ENCODE measurements around the gene DGUOK.

GRCh38 chr2:73947412-73948018 lies 20.8 kb downstream of the DGUOK start:
- TF ChIP-seq, protein P1, sequence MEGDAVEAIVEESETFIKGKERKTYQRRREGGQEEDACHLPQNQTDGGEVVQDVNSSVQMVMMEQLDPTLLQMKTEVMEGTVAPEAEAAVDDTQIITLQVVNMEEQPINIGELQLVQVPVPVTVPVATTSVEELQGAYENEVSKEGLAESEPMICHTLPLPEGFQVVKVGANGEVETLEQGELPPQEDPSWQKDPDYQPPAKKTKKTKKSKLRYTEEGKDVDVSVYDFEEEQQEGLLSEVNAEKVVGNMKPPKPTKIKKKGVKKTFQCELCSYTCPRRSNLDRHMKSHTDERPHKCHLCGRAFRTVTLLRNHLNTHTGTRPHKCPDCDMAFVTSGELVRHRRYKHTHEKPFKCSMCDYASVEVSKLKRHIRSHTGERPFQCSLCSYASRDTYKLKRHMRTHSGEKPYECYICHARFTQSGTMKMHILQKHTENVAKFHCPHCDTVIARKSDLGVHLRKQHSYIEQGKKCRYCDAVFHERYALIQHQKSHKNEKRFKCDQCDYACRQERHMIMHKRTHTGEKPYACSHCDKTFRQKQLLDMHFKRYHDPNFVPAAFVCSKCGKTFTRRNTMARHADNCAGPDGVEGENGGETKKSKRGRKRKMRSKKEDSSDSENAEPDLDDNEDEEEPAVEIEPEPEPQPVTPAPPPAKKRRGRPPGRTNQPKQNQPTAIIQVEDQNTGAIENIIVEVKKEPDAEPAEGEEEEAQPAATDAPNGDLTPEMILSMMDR (IDR thresholded peaks at IDR 0.05 in 4 of 5, conservative IDR thresholded peaks at IDR 0.05 in 1 of 5), result no peak
- no peak for TF ChIP-seq POLR2A (IDR thresholded peaks at IDR 0.05)
